RWPE1 (cell line): ENCODE results near the gene INTS15.

ENCODE experiments used
- CTCF ChIA-PET: fragments of 350-600 bp; sonication (Branson Sonifier 250); formaldehyde crosslinking; extraction: SDS; loops from one replicate; lab custom pipeline; 2021; lab: Yijun Ruan, JAX
- POLR2A ChIA-PET: fragments of 400-600 bp; formaldehyde crosslinking; extraction: SDS; loops from one replicate; lab custom pipeline; 2020; ENCODE audit warnings: antibody characterized with exemption; ENCODE audit not compliant: low non-redundant PET; lab: Yijun Ruan, JAX
- DNase-seq: peaks from one replicate; pipeline ENCODE4 v3.0.0; 2012; ENCODE audit warnings: low spot score
- H3K27ac ChIP-seq: fragments of 450-650 bp; 2 replicates; pipeline ENCODE4 v1.5.1; 2017
- TF ChIP-seq, protein P1 (sequence below): fragments of 450-650 bp; conservative IDR thresholded peaks from 2 replicates; pipeline ENCODE4 v1.5.1; 2017; ENCODE audit warnings: low read depth, mild to moderate bottlenecking

Gene INTS15

GRCh38 chr7:6639032-6639431 lies 49.2 kb downstream of the INTS15 start:
- ChIA-PET CTCF (interaction anchor here (0.6 kb wide), 1 partner anchor 14 kb away, joined by 3 read pairs; no protein-coding TSS in a partner anchor), POLR2A (interaction anchor here (0.6 to 0.9 kb wide), 2 partner anchors 122 to 185 kb away, joined by 3 read pairs; no protein-coding TSS in a partner anchor)
- peak overlapping the region; percentile 74 for H3K27ac ChIP-seq
- DNase-seq, result no peak
- TF ChIP-seq, protein P1, sequence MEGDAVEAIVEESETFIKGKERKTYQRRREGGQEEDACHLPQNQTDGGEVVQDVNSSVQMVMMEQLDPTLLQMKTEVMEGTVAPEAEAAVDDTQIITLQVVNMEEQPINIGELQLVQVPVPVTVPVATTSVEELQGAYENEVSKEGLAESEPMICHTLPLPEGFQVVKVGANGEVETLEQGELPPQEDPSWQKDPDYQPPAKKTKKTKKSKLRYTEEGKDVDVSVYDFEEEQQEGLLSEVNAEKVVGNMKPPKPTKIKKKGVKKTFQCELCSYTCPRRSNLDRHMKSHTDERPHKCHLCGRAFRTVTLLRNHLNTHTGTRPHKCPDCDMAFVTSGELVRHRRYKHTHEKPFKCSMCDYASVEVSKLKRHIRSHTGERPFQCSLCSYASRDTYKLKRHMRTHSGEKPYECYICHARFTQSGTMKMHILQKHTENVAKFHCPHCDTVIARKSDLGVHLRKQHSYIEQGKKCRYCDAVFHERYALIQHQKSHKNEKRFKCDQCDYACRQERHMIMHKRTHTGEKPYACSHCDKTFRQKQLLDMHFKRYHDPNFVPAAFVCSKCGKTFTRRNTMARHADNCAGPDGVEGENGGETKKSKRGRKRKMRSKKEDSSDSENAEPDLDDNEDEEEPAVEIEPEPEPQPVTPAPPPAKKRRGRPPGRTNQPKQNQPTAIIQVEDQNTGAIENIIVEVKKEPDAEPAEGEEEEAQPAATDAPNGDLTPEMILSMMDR, result no peak

GRCh38 chr7:6639627-6640026 lies 49.8 kb downstream of the INTS15 start:
- CTCF ChIA-PET, result interaction anchor here (0.6 kb wide), 1 partner anchor 13 kb away, joined by 3 read pairs; no protein-coding TSS in a partner anchor
- TF ChIP-seq, protein P1, result no peak
- no peak for DNase-seq
- H3K27ac ChIP-seq, result peak overlapping the region; percentile 17
- POLR2A ChIA-PET, result interaction anchor here (0.6 kb wide), 1 partner anchor 123 kb away, joined by 3 read pairs; no protein-coding TSS in a partner anchor

DNA sequence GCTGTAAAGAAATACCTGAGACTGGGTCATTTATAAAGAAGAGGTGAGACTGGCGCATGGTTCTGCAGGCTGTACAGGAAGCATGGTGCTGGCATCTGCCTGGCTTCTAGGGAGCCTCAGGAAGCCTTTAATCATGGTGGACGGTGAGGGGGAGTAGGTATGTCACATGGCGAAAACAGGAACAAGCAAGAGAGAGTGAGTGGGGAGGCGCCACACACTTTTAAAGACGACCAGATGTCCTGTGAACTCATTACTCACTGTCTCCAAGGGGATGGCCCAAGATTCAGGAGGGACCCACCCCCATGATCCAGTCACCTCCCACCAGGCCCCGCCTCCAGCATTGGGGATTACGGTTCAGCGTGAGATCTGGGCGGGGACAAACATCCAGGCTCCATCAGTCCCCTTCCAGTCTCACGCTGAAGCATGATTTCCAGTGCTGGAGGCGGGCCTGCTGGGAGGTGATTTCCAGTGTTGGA lies 50.5 kb downstream of the INTS15 start:
- peak overlapping the region; percentile 17 for H3K27ac ChIP-seq
- TF ChIP-seq, protein P1, result no peak
- POLR2A ChIA-PET, result interaction anchor here (0.5 kb wide), 1 partner anchor 32 kb away, joined by 3 read pairs; no protein-coding TSS in a partner anchor
- CTCF ChIA-PET, result no interaction called here
- no peak for DNase-seq

GRCh38 chr7:6641305-6642035 lies 51.6 kb downstream of the INTS15 start:
- ChIA-PET POLR2A (no interaction called here), CTCF (interaction anchor here (0.5 kb wide), 1 partner anchor 26 kb away, joined by 3 read pairs; the partner anchor contains the start of gene ZNF853)
- TF ChIP-seq, protein P1, result no peak
- DNase-seq, result no peak
- peak overlapping the region; percentile 17; the same call in 1 of the 2 replicates for H3K27ac ChIP-seq

DNA sequence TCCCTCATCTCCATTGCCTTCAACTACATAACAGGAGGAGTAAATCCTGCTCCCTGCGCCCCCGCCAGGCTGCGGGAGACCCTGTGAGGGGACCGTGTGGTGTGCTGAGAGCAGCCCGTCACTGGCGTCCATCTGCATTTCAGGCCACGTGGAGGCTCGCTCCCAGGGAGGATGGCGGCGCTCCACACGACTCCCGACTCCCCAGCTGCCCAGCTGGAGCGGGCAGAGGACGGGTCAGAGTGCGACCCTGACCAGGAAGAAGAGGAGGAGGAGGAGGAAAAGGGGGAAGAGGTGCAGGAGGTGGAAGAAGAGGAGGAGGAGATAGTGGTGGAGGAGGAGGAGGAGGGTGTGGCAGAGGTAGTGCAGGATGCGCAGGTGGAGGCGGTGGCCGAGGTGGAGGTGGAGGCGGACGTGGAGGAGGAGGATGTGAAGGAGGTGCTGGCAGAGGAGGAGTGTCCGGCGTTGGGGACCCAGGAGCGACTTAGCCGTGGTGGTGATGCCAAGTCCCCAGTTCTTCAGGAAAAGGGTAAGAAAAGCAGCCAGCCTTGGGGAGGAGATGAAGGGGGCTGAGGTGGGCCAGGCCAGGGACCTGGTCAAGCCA lies 52.5 kb downstream of the INTS15 start:
- no peak overlapping the region for H3K27ac ChIP-seq
- TF ChIP-seq, protein P1, result no peak
- no peak for DNase-seq
- CTCF ChIA-PET, result no interaction called here
- POLR2A ChIA-PET, result no interaction called here

- no peak for DNase-seq
- POLR2A ChIA-PET, result no interaction called here
- CTCF ChIA-PET, result no interaction called here
- TF ChIP-seq, protein P1, result no peak
- H3K27ac ChIP-seq, result no peak overlapping the region
These were observed 53.2 kb downstream of the INTS15 start for GRCh38 chr7:6642861-6643640.
